HG03354 (cell line): ENCODE data around the gene DYNLRB1.
"Not testable (repeated sequence)": the region's sequence is repeated elsewhere in the genome, so short reads cannot be mapped to it uniquely, and the experiment has no call there.

Experiments
- ATAC-seq: cut with Tn5 transposase; IDR thresholded peaks from one replicate; pipeline ENCODE4 v1.9.1; 2021; ENCODE audit warnings: mild to moderate bottlenecking; ENCODE audit not compliant: unreplicated experiment, poor library complexity, severe bottlenecking

Gene DYNLRB1

GRCh38 chr20:34507702-34508413 is 8.4 kb upstream of the DYNLRB1 start:
- ATAC-seq: no peak

- no peak for ATAC-seq
Observed at GRCh38 chr20:34510575-34510974, 5.6 kb upstream of the DYNLRB1 start.

GRCh38 chr20:34511891-34512265 is 4.3 kb upstream of the DYNLRB1 start:
- ATAC-seq: no peak

- no peak for ATAC-seq
Observed at GRCh38 chr20:34512266-34512954, 3.8 kb upstream of the DYNLRB1 start.

- ATAC-seq: no peak
Observed at GRCh38 chr20:34512955-34513419, 3.2 kb upstream of the DYNLRB1 start.

GRCh38 chr20:34514034-34514433 is 2.2 kb upstream of the DYNLRB1 start:
- not testable (repeated sequence) for ATAC-seq

GRCh38 chr20:34514897-34515483 is 1.2 kb upstream of the DYNLRB1 start:
- ATAC-seq: no peak

GRCh38 chr20:34515484-34516246 is 557 bp upstream of the DYNLRB1 start:
- peak; percentile 58 for ATAC-seq

GRCh38 chr20:34517114-34517505 is 888 bp downstream of the DYNLRB1 start:
- no peak for ATAC-seq

GRCh38 chr20:34518863-34519262 is 2.6 kb downstream of the DYNLRB1 start:
- ATAC-seq: not testable (repeated sequence)

- ATAC-seq: not testable (repeated sequence)
Observed at GRCh38 chr20:34519841-34520240, 3.6 kb downstream of the DYNLRB1 start.

GRCh38 chr20:34522969-34523871 is 7.0 kb downstream of the DYNLRB1 start:
- peak; percentile 47 for ATAC-seq

- ATAC-seq: no peak
Observed at GRCh38 chr20:34524426-34524825, 8.2 kb downstream of the DYNLRB1 start.

GRCh38 chr20:34525342-34525708 is 9.1 kb downstream of the DYNLRB1 start:
- no peak for ATAC-seq

GRCh38 chr20:34525709-34526416 is 9.6 kb downstream of the DYNLRB1 start:
- ATAC-seq: no peak

GRCh38 chr20:34526466-34526865 is 10.2 kb downstream of the DYNLRB1 start:
- ATAC-seq: no peak

- ATAC-seq: no peak
Observed at GRCh38 chr20:34527016-34527415, 10.8 kb downstream of the DYNLRB1 start.

- ATAC-seq: no peak
Observed at GRCh38 chr20:34528921-34529297, 12.7 kb downstream of the DYNLRB1 start.

- ATAC-seq: no peak
Observed at GRCh38 chr20:34529742-34530141, 13.5 kb downstream of the DYNLRB1 start.
